Coronary artery (tissue), 2 donors: ENCODE data around the gene NEK9.
"Not testable (repeated sequence)": the region's sequence is repeated elsewhere in the genome, so short reads cannot be mapped to it uniquely, and the experiment has no call there.

Source experiments
- DNase-seq: peaks from one replicate; pipeline ENCODE4 v3.0.0-alpha.2; 2017; ENCODE audit warnings: low spot score
- H3K27ac ChIP-seq, 2 donors: fragments of 200-600 bp; sonication (generic); one replicate each; pipeline ENCODE4 v1.5.1; 2016 to 2019
- H3K4me3 ChIP-seq: fragments of 200-600 bp; sonication (generic); 2 replicates; pipeline ENCODE4 v1.5.1; 2016; ENCODE audit warnings: mild to moderate bottlenecking, moderate library complexity
- CTCF ChIP-seq: fragments of 200-600 bp; sonication (generic); IDR thresholded peaks from one replicate; pipeline ENCODE4 v1.5.1; 2019; ENCODE audit warnings: antibody characterized with exemption

Gene NEK9

GRCh38 chr14:75068294-75069120 lies 58.3 kb downstream of the NEK9 start:
- TF ChIP-seq CTCF = no peak
- peak overlapping the region; percentile 50 to 91 for H3K27ac ChIP-seq
- H3K4me3 ChIP-seq = peak overlapping the region; percentile 63
- DNase-seq = no peak

DNA sequence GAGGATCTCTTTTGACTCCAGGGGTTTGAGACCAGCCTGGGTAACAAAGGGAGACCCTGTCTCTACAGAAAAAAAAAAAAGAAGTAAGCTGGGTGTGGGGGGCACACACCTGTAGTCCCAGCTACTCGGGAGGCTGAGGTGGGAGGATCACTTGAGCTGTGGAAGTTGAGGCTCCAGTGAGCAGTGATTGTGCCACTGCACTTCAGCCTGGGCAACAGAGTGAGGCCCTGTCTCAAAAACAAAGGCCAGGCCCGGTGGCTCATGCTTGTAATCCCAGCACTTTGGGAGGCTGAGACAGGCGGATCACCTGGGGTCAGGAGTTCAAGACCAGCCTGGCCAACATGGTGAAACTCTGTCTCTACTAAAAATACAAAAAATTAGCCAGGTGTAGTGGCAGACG lies 59.1 kb downstream of the NEK9 start:
- H3K4me3 ChIP-seq, DNase-seq: not testable (repeated sequence)
- H3K27ac ChIP-seq = peak overlapping the region in 1 of 2 donors; percentile 37

GRCh38 chr14:75067212-75067611 lies 59.6 kb downstream of the NEK9 start:
- Histone ChIP-seq H3K27ac (no peak overlapping the region), H3K4me3 (no peak overlapping the region)
- no peak for TF ChIP-seq CTCF
- no peak for DNase-seq

DNA sequence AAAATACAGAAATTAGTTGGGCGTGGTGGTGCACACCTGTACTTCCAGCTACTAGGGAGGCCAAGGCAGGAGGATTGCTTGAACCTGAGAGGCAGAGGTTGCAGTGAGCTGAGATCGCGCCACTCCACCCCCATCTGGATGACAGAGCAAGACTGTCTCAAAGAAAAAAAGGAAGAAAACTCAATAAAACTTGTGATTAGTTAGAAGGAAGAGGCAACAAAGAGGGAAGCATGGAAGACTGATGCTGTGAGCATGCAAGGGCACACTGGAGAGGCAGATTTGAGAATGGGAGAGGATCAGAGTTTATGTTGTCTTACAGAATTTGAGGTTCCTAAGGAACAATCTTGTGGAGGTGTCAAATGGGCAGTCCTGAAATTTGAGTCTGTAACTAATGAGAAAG lies 60.2 kb downstream of the NEK9 start:
- no peak overlapping the region for H3K27ac ChIP-seq
- TF ChIP-seq CTCF = no peak

GRCh38 chr14:75064205-75064567 lies 62.7 kb downstream of the NEK9 start:
- Histone ChIP-seq H3K4me3 (peak overlapping the region; percentile 92), H3K27ac (peak overlapping the region; percentile 78 to 87)
- no peak for DNase-seq
- no peak for TF ChIP-seq CTCF

More for the DNA sequence above, 60.2 kb downstream of the NEK9 start:
- DNase-seq = no peak
- H3K4me3 ChIP-seq = no peak overlapping the region

GRCh38 chr14:75063491-75064204 lies 63.2 kb downstream of the NEK9 start, which contains the start of gene ACYP1:
Gene ACYP1 (minus strand): TSS chr14:75064024. CDS start chr14:75063553, 471 bp downstream.
- peak; percentile 95 for DNase-seq
- peak within 1 kb of the TSS; percentile 78 to 87 for H3K27ac ChIP-seq
- H3K4me3 ChIP-seq = peak within 1 kb of the TSS; percentile 92
- no peak for TF ChIP-seq CTCF

GRCh38 chr14:75063013-75063412 lies 63.8 kb downstream of the NEK9 start:
- no peak for TF ChIP-seq CTCF
- DNase-seq = no peak
- Histone ChIP-seq H3K27ac (peak overlapping the region in 1 of 2 donors; percentile 78), H3K4me3 (peak overlapping the region; percentile 92)
